Measurements from ENCODE around the gene HMGXB4.

Gene HMGXB4

DNA sequence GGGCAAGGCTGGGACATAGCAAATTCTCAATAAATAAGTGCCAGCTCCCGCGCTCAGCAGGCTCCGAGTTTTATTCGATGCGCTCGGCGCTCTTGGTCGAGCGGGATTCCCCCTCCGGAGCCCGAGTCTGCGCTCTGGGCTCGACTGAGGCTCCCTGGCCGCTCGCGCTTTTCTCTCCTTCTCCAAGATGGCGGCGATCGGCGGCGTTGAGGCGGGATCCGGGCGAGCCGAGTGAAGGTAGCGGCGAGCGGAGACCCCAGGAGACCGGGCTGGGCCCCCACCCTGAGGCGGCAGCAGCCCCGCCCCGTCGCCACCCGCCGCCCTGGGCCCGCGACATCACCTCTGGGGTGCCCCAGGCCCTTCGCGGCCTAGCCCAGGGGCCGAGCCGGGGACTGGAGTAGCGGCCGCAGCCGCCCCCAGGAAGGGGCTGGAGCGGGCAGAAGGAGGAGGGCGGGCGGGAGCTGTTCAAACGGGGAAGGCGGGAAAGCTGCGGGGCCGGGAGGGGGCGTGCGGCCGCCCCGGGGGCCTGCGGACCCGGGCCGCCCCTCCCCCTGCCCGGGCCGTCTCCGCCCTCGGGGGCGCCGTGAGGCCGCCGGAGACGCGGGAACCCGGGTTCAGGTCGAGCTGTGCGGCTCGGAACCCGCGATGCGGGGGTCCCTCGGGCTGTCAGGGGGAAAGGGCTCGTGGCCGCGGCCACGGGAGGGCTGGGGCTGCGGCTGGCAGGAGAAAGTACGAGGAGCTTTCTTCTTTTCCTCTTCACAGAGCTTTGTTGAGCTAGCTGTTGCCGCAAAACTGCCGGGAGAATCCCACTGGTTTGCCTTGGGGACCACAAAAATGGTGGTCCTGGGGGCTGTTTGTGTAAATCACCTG lies at the start of gene HMGXB4:
Gene HMGXB4 (plus strand): TSS at position 173 of the 870 bp plus-strand sequence. CDS start 4,898 bp downstream, outside the sequence.
- TF ChIP-seq CTCF (conservative IDR thresholded peaks at IDR 0.05) = peak; percentile 31

DNA sequence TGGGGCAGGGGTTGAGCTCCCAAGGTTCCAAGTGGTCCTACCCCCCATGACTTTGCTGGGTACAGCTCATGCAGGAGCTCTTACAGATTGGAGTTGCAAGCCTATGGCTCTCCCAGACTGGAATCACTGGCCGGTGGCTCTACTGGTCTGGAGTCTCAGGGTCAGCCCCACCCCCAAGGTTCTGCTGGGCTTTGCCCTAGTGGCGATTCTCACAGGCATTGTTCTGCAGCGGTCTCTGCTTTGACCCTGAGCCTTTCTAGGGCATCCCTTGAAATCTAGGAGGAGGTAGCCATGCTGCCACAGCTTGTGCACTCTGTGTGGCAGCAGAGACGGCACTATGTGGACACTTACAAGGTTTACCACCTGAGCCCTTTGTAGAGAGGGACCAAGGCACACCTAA lies 49.3 kb upstream of the HMGXB4 start:
- no peak overlapping the region for H3K27ac ChIP-seq
- TF ChIP-seq CTCF (conservative IDR thresholded peaks at IDR 0.05) = no peak

More for the DNA sequence above, at the start of gene HMGXB4:
- peak within 1 kb of the TSS; percentile 91 for H3K27ac ChIP-seq

- no peak overlapping the region for H3K27ac ChIP-seq
- no peak for TF ChIP-seq CTCF (conservative IDR thresholded peaks at IDR 0.05)
Measured at GRCh38 chr22:35209203-35209602, 48.1 kb upstream of the HMGXB4 start.

DNA sequence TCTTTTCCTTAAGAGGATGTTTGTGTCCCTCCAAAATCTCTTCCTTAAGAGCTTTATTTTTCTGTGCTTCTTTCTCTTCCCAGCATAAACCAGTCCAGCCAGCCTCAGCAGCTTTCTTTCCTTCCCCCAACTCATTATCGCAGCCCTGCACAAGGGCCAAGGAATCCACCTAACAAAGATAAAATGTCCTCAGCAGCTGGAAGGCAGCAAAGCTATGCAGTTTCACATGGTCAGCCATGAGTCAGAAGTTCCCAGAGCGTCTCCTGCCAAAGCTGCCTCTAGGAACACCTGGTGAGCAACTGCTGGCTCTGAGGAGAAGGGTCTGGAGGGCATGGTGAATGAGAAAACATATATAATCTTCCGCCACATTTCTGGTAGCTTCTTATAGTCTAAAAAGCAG lies 45.3 kb upstream of the HMGXB4 start:
- H3K27ac ChIP-seq = peak overlapping the region; percentile 42
- TF ChIP-seq CTCF (conservative IDR thresholded peaks at IDR 0.05) = no peak

- TF ChIP-seq CTCF (conservative IDR thresholded peaks at IDR 0.05) = no peak
- no peak overlapping the region for H3K27ac ChIP-seq
Measured at GRCh38 chr22:35212996-35213395, 44.3 kb upstream of the HMGXB4 start.

- TF ChIP-seq CTCF (conservative IDR thresholded peaks at IDR 0.05) = no peak
Measured at GRCh38 chr22:35214968-35215367, 42.3 kb upstream of the HMGXB4 start.

DNA sequence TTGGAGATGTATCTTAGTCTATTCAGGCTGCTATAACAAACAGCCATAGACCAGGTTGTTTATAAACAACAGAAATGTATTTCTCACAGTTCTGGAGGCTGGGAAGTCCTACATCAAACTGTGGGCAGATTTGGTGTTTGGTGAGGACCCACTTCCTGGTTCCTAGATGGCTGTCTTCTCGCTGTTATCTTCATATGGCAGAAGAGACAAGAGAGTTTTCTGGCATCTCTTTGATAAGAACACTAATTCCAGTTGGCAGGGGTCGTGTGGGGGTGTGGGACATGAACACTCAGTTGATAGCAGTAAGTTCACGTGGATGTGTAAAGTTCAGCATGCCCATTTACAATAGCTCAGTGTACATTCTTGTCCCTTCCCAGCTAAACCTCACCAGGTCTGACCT lies 41.3 kb upstream of the HMGXB4 start:
- no peak overlapping the region for H3K27ac ChIP-seq
- no peak for TF ChIP-seq CTCF (conservative IDR thresholded peaks at IDR 0.05)

More at GRCh38 chr22:35214968-35215367, 42.3 kb upstream of the HMGXB4 start:
- H3K27ac ChIP-seq = no peak overlapping the region
